Liver (tissue), 3 donors: Measurements from ENCODE around the gene TNIP1.

ENCODE experiments used
- EGR1 ChIP-seq, 2 donors: IDR thresholded peaks; 2 replicates each; pipeline ENCODE4 v1.6.1; 2016 to 2018; ENCODE audit warnings: antibody characterized with exemption in 2 of 2, low read depth in 2 of 2
- GABPA ChIP-seq, 2 donors: IDR thresholded peaks in 1 of 2; conservative IDR thresholded peaks in 1 of 2; 2 replicates each; pipeline ENCODE4 v1.6.1; 2016; ENCODE audit warnings: antibody characterized with exemption in 2 of 2, mild to moderate bottlenecking in 1 of 2, moderate library complexity in 1 of 2
- NR2F2 ChIP-seq: IDR thresholded peaks from 2 replicates; pipeline ENCODE4 v1.6.1; 2016; ENCODE audit warnings: antibody characterized with exemption
- RAD21 ChIP-seq, 2 donors: IDR thresholded peaks; 2 replicates each; pipeline ENCODE4 v1.6.1; 2016; ENCODE audit warnings: antibody characterized with exemption in 2 of 2, mild to moderate bottlenecking in 2 of 2
- RXRA ChIP-seq, 2 donors: IDR thresholded peaks; 2 replicates each; pipeline ENCODE4 v1.6.1; 2017 to 2018; ENCODE audit warnings: antibody characterized with exemption in 2 of 2, mild to moderate bottlenecking in 1 of 2
- SP1 ChIP-seq: IDR thresholded peaks from 2 replicates; pipeline ENCODE4 v1.6.1; 2018; ENCODE audit warnings: antibody characterized with exemption, mild to moderate bottlenecking
- TAF1 ChIP-seq: conservative IDR thresholded peaks from 2 replicates; pipeline ENCODE4 v1.6.1; 2016; ENCODE audit warnings: antibody characterized with exemption, mild to moderate bottlenecking
- YY1 ChIP-seq: IDR thresholded peaks from 2 replicates; pipeline ENCODE4 v1.6.1; 2016; ENCODE audit warnings: antibody characterized with exemption, mild to moderate bottlenecking
- TF ChIP-seq, protein P1 (sequence below): fragments of 150-350 bp; IDR thresholded peaks from 2 replicates; pipeline ENCODE4 v1.5.1; 2017; ENCODE audit warnings: improper control_type of control experiment, low read depth, low read length; ENCODE audit not compliant: missing input control
- TF ChIP-seq, protein P2 (sequence below): IDR thresholded peaks from 2 replicates; pipeline ENCODE4 v1.6.1; 2016; ENCODE audit warnings: antibody characterized with exemption
- TF ChIP-seq, protein P3 (sequence below): IDR thresholded peaks from 2 replicates; pipeline ENCODE4 v1.6.1; 2016; ENCODE audit warnings: antibody characterized with exemption
- TF ChIP-seq, protein P4 (sequence below): IDR thresholded peaks from 2 replicates; pipeline ENCODE4 v1.6.1; 2016; ENCODE audit warnings: antibody characterized with exemption, mild to moderate bottlenecking
- donor health status: healthy.
- donor health status: healthy.

DNA sequence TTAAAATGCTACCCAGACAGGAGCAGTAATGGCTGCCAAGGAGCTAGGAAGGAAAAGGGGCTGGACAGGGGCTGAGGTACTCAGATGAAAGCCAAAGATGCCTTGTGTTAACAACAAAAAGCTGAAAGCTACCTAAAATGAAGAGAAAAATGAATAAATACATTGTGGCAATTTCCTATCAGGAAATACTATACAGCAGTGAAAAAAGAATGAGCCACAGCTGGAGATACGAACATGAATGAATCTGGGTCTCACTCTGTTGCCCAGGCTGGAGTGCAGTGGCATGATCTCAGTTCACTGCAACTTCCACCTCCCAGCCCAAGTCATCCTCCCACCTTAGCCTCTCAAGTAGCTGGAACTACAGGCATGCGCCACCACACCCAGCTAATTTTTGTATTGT, 6.3 kb downstream of the TNIP1 start:
- no peak for TF ChIP-seq RAD21 (IDR thresholded peaks at IDR 0.05)
- TF ChIP-seq, protein P1, sequence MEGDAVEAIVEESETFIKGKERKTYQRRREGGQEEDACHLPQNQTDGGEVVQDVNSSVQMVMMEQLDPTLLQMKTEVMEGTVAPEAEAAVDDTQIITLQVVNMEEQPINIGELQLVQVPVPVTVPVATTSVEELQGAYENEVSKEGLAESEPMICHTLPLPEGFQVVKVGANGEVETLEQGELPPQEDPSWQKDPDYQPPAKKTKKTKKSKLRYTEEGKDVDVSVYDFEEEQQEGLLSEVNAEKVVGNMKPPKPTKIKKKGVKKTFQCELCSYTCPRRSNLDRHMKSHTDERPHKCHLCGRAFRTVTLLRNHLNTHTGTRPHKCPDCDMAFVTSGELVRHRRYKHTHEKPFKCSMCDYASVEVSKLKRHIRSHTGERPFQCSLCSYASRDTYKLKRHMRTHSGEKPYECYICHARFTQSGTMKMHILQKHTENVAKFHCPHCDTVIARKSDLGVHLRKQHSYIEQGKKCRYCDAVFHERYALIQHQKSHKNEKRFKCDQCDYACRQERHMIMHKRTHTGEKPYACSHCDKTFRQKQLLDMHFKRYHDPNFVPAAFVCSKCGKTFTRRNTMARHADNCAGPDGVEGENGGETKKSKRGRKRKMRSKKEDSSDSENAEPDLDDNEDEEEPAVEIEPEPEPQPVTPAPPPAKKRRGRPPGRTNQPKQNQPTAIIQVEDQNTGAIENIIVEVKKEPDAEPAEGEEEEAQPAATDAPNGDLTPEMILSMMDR: no peak
- TF ChIP-seq, protein P2, sequence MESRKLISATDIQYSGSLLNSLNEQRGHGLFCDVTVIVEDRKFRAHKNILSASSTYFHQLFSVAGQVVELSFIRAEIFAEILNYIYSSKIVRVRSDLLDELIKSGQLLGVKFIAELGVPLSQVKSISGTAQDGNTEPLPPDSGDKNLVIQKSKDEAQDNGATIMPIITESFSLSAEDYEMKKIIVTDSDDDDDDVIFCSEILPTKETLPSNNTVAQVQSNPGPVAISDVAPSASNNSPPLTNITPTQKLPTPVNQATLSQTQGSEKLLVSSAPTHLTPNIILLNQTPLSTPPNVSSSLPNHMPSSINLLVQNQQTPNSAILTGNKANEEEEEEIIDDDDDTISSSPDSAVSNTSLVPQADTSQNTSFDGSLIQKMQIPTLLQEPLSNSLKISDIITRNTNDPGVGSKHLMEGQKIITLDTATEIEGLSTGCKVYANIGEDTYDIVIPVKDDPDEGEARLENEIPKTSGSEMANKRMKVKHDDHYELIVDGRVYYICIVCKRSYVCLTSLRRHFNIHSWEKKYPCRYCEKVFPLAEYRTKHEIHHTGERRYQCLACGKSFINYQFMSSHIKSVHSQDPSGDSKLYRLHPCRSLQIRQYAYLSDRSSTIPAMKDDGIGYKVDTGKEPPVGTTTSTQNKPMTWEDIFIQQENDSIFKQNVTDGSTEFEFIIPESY: no peak
- no peak for TF ChIP-seq RXRA (IDR thresholded peaks at IDR 0.05)
- TF ChIP-seq TAF1: no peak
- no peak for TF ChIP-seq YY1
- no peak for TF ChIP-seq GABPA (IDR thresholded peaks at IDR 0.05 in 1 of 2, conservative IDR thresholded peaks at IDR 0.05 in 1 of 2)
- TF ChIP-seq, protein P3, sequence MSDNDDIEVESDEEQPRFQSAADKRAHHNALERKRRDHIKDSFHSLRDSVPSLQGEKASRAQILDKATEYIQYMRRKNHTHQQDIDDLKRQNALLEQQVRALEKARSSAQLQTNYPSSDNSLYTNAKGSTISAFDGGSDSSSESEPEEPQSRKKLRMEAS: no peak
- no peak for TF ChIP-seq NR2F2
- TF ChIP-seq, protein P4, sequence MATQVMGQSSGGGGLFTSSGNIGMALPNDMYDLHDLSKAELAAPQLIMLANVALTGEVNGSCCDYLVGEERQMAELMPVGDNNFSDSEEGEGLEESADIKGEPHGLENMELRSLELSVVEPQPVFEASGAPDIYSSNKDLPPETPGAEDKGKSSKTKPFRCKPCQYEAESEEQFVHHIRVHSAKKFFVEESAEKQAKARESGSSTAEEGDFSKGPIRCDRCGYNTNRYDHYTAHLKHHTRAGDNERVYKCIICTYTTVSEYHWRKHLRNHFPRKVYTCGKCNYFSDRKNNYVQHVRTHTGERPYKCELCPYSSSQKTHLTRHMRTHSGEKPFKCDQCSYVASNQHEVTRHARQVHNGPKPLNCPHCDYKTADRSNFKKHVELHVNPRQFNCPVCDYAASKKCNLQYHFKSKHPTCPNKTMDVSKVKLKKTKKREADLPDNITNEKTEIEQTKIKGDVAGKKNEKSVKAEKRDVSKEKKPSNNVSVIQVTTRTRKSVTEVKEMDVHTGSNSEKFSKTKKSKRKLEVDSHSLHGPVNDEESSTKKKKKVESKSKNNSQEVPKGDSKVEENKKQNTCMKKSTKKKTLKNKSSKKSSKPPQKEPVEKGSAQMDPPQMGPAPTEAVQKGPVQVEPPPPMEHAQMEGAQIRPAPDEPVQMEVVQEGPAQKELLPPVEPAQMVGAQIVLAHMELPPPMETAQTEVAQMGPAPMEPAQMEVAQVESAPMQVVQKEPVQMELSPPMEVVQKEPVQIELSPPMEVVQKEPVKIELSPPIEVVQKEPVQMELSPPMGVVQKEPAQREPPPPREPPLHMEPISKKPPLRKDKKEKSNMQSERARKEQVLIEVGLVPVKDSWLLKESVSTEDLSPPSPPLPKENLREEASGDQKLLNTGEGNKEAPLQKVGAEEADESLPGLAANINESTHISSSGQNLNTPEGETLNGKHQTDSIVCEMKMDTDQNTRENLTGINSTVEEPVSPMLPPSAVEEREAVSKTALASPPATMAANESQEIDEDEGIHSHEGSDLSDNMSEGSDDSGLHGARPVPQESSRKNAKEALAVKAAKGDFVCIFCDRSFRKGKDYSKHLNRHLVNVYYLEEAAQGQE: no peak
- TF ChIP-seq SP1: no peak
- TF ChIP-seq EGR1 (IDR thresholded peaks at IDR 0.05; ENCODE audit: low read depth in 2 of 2): no peak
